GOT3 (cell line): ENCODE measurements around the gene BRSK1.
A peak's percentile ranks its signal among the peaks of the same experiment; 100 is the strongest.
"Not testable (repeated sequence)": the region's sequence is repeated elsewhere in the genome, so short reads cannot be mapped to it uniquely, and the experiment has no call there.

Source experiments
- DNase-seq: peaks from one replicate; lab custom pipeline; 2025; ENCODE audit warnings: mixed read lengths; lab: John Stamatoyannopoulos, UW

The BRSK1 gene

DNA sequence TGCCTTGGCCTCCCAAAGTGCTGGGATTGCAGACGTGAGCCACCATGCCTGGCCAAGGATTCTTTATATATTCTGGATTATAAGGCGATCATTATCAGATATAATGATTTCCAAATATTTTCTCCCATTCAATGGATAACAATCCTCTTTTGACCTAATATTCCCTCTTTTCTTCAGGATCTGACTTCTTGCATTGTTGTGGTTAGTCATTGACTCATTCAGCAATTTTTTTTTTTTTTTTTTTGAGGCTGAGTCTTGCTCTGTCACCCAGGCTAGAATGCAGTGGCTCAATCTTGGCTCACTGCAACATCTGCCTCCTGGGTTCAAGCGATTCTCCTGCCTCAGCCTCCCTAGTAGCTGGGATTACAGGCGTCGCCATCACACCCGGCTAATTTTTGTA, 46.0 kb downstream of the BRSK1 start:
- DNase-seq = not testable (repeated sequence)

DNA sequence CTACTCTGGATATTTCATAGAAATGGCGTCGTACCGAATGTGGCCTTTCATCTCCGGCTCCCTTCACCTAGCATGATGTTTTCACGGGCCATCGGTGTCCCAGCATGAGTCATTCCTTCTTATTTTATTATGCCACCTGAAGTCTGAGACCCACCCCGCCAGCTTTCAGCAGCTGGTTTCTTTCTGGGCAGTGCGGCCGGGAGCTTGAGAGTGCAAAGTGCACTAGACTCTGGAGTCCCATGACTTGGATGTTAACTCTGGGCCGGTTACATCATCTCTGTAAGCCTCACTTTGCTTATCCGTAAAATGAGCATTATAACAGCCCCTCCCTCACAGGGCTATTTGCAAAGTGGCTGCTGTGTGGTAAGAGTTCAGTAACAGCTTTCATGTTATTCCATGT, 50.1 kb downstream of the BRSK1 start:
- DNase-seq = no peak

DNA sequence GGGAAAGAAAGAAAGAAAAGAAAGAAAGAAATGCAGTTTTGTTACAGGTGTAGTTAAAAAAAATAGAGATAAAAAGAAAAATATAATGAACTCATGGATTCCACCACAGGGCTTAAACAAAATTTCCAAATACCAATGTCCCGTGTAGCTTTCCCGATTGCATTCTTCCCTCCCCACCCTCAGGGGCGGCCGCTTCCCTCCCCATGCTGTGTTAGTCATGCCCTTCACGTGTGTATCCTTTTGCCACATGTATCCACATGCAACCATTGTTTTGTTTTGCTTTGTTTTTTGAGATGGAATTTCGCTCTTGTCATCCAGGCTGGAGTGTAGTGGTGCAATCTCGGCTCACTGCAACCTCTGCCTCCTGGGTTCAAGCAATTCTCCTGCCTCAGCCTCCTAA, 52.3 kb downstream of the BRSK1 start:
- DNase-seq = no peak

DNA sequence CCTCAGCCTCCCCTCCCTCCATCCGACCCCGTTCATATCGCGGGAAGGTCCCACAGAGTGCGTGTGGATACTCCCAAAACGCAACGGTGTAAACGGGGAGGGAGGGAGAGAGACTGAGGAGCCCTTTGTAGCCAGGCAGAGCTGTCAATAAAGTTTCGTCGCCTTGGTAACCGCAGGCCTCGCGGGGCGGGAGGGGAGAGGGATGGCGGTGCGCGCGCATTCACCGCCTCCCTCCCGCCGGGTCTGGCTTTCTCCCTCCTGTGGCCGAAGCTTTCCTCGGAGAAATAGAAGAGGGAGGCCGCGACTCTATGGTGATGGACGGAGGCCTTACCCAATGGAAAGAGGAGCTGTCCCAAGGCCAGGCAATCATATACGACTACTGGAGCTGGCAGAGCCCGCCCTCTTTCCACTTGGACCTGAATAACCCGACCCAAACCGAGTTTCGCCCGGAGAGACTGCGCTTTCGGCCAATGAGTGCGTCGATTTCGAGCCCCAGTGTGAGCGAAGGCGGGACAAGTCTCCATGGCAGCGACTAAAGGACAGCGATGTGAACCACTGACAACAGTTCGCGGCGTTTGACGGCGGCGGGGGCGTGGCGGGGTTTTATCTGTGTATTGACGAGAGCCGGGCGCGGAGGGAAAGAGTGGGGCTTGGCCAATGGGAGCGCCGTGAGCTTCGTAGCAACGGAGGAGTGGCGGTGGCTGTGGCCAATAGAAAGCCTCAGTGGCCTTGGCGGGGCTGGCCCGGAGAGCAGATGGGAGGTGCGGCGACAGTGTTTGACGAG, 55.5 kb downstream of the BRSK1 start, which contains the start of gene KMT5C:
TSS of gene KMT5C (plus strand) at position 772 of the 784 bp plus-strand sequence. CDS start 2,061 bp downstream, outside the sequence.
- peak; percentile 100 for DNase-seq

DNA sequence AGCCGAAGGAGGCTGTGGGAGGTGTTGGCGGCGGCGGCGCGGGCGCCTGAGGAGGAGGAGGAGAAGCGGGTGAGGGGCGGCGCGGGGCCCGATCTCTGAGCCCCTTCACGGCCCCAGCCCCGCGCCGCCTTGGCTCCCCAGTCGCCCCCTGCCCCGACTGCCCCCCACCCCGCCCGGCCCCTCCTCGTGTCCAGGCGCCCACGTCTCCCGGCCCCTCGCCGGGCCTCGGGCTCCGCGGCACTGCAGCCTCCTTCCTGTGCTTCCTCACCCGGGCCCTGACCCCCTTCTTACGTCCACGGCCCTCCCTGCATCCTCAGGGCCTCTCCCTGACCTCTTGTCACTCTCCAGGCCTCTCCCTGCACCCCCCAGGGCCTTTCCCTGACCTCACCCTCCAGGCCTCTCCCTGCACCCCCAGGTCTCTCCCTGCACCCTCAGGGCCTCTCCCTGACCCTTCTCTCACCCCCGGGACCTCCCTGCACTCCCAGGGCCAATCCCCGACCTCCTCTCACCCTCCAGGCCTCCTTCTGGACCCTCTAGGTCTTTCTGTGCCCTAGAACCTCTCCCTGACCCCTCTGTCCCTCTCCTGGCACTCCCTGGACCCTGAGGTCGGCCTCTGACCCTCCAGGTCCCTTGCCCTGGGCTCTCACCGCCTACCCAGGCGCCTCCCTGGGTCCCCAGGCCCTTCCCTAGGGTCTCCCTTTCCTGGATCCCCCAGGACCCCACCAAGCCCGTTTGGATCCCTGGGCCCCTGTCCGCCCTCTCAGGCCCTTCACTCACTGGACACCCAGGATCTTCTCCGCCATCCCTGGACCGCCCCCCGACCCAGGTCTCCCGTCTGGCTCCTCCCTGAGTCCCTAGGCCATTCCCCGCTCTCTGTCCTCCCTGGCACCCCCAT, 56.3 kb downstream of the BRSK1 start:
- no peak for DNase-seq

DNA sequence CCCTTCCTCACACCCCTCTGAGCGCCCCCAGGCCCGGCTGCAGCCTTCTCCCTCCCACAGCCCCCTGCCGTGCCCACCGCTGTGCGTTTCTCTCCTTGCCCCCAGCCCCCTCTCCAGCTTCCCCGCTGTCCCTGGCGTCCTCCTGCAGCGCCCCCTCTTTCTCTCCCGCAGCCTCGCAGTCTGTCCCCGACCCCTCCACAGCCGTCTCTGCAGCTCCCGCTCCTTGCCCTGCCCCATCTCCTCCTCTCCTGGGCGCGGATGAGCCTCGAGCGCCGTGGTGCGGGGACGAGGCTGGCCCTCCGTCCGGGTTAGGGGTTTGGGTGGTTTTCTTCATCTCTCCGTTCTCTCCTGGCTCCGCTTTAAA, 57.0 kb downstream of the BRSK1 start:
- no peak for DNase-seq

DNA sequence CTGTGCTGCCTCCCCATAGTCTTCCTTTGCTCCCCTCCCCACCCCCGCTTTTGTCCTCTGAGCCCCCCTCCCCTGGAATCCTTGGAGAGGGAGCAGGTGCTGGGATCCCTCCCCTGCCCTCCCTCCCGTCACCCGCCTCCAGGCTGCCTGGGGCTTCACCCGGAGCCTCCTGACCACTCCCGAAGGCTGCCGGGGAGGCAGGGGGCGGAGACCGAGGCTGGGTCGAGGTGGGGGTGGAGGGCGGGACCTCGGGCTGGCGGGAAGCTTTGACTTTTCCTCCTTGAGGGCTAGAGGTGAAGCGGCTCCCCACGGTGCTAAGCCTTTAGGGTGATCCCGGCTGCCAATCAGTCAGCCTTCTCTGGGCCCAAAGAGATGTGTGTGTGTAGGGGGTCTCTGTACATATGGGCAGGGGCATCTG, 57.4 kb downstream of the BRSK1 start:
- no peak for DNase-seq

DNA sequence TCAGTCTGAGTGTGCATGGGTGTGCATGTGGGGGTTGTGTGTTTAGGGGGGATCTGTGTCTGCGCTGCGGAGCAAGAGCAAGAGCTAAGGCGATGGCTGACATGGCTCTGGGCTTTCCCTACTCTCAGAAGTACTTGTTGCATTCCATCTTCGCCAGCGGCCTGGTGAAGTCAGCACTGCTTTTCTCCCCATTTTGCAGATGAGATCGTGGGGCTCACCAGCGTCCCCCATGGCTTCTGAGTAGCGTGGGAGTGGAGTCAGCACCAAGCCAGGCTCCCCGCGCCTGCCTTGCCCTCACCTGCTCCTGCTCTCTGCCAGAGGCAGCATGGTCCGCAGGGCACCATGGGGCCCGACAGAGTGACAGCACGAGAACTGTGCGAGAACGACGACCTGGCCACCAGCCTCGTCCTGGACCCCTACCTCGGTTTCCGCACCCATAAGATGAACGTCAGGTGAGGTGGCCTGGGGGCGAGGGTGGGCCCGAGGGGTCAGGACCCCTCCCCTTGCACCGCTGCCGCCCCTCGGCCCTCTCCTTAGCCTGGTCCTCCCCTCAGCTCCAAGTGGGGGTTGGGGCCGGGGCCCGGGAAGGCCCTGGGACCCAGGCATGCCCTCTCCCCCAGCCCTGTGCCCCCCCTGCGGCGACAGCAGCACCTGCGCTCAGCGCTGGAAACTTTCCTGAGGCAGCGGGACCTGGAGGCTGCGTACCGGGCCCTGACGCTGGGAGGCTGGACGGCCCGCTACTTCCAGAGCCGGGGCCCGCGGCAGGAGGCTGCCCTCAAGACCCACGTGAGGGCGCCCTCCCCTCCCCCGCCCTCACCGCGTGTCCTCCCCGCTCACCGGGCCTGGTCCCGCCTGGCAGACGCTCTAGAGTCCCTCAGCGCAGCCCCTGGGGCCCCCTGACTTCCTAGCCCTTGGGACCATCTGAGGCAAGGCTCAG, 58.1 kb downstream of the BRSK1 start:
- DNase-seq = no peak

DNA sequence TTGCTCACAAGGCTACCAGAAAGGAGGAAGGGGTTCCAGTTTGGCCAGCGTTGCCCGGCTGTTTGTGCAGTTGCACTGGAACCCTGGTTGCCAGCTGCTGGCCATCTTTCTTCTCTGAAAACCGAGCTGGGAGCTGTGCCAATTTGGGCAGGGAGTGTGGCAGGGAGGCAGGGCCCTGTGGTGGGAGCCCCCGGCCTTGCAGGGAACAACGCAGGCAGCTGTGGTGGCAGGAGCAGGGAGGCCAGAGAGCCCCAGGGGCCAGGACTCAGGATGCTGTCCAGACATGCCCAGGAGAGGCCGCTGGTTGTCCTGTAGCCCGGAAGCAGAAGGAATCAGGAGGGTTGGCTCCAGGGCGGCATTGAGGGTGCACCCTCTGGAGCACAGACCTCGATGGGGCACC, 60.6 kb downstream of the BRSK1 start:
- DNase-seq = no peak

DNA sequence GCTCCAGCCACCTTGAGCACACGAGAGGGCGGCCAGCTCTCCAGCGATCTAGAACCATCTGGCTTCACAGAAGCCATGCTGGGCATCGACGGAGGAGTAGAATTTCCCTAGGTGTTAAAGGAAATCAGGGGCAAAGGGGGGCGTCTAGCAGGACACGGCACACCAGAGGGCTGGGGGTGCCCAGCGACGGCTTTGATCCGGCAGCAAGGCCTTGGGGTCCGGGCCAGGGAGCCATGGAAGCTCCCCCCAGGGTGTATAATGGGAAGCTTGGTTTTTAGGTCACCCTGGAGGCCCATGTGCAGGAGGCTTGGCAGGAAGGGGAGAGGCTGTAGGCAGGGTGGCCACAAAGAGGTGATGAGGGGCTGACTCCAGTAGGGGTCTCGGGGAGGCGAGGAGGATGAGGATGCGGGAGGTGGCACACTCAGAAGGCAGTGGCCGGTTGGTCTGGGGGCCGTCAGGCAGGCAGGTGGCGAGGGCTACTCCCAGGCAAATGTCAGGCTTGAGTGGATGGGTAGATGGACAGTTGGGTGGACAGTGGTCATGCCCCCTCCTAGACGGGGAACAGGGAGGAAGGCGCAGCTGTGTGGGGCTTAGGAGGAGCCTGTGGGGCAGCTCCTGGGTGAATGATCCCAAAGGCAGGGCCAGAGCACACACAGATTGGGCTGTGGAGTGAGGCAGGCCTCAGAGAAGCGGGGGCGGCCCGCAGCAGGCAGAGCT, 61.5 kb downstream of the BRSK1 start:
- DNase-seq = no peak

DNA sequence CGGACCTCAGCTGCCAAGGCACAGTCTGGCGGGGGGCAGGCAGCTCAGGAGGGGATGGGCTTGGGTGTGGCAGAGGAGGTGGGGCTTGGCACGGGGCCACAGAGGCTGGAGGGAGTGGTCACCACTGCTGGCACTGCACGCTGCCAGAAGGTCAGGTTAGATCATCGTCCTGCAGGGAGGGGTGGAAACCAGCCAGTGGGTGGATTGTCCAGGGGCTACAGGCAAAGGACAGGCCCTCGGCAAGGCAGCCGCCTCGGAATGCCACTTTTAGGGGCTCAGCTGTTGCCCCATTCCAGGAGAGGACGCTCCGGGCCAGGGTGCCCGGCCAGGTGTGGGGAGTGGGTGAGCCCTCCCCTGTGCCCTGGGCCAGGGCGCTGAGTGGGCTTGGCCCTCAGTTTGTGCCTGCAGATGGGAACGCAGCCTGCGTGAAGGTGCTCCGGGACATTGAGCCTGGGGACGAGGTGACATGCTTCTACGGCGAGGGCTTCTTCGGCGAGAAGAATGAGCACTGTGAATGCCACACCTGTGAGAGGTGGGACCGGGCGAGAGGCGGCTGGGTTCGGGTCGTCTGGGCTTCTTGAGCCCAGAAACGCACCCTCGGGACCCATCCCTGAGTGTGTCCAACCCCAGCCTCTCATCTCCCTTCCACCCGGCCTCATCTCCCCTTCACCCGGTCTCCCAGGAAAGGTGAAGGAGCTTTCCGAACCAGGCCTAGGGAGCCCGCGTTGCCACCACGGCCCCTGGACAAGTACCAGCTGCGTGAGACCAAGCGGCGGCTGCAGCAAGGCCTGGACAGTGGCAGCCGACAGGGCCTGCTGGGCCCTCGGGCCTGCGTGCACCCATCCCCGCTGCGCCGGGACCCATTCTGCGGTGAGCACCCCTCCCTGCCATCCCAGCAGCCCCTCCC, 62.3 kb downstream of the BRSK1 start:
- DNase-seq = no peak

DNA sequence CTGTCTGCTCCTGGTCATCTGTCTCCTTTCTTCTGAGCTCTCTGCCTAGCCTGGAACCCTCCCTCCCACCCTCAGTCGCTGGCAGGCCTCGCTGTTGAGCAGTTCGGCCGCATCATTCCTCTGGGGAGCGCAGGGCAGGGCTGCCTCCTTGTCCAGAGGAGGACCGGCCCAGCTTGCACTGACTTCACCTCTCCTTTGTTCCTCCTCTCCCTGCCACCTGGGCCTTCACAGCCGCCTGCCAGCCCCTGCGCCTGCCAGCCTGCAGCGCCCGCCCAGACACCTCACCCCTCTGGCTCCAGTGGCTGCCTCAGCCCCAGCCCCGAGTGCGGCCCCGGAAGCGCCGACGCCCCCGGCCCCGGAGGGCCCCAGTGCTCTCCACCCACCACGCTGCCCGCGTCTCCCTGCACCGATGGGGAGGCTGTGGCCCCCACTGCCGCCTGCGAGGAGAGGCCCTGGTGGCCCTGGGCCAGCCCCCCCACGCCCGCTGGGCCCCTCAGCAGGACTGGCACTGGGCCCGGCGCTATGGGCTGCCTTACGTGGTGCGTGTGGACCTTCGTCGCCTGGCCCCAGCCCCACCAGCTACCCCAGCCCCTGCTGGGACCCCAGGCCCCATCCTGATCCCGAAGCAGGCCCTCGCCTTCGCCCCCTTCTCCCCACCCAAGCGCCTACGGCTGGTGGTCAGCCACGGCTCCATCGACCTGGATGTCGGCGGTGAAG, 63.1 kb downstream of the BRSK1 start:
- no peak for DNase-seq

DNA sequence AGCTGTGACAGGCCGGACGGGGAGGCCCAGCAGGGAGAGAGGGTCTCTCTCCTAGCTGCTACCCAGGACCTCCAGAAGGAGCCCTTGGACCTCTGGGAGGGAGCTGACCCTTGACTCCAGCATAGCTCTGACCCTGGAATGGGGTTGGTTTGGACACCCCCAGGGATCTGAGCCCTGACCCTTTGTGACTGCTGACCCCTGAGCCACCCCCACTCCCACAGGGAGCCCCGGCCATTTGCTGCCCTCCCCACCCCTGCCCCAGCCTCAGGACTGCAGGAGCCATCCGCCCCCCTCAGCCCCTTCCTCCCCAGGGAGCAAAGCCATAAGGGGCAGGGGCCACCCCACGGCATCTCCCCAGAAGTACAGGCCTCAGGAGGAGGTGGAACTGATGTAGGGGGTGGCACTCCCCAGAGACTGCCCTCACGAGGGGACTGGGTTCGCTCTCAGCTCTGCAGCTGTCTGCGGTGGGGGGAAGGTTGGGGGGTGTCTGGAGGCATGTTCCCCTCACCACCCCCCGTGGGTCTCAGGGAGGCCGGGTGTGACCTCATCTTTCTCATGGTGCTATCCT, 63.7 kb downstream of the BRSK1 start:
- DNase-seq = no peak

DNA sequence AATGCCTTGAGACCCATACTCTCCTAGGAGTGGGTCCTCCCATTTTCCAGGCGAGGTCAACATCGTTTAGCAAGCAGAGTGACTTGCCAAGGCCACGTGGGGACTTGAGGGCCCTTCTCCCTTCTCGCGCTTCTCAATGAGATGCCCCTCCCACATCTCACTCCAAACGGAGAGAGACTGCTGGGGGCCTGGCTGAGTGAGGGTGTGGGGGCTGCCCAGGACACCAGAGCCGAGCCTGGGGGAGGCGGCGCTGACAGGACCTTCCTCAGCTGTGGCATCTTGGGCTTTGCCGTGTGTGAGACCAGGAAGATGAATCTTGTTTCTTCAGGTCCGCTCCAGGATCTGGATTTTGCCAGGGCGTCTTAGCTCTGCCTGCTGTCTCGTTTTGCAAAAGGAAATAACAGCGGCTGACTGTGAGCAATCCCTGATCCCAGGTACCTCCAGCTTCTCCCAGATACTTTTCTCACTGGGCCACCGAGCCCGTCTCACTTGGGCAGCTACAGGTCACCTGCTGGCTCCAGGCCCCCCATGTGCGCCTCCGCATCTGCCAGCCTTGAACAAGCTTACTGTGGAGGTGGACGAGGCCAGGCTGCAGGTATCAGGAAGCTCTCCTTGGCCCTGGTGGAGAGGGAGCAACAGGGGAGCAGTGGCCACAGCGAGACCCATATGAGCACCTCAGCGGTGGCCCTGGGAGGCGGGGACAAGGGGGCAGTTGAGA, 64.7 kb downstream of the BRSK1 start:
- DNase-seq = no peak

DNA sequence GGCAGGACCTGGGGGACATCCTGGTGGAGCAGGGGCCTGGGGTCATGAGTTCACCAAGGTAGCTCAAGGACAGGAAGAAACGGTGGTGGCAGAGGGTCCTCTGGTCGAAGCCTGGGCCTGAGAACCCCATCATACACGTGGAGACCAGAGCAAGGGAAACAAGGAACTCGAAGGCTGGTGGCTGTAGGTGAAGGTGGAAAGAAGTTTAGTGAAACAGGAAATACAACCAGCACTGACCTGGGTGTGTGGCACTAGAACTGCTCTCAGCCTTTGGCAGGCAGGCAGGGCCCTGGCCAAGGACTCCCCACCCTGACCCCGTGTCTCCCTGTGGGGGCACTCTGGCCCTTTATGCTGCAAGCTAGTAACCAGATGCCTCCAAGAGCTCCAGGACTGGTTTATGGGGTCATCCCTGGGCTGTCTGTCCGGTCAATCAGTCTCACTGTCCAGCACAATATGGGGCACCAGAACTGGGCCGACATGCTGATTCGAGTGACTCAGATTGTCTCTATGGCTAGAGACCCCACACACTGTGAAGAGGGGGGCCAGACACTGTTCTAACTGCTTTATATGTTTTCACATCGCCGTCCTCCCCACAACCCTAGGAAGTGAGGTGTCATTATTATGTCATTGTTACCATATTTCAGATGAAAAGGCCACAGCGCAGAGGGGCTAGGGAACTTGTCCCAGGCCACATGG, 67.0 kb downstream of the BRSK1 start:
- DNase-seq = no peak

DNA sequence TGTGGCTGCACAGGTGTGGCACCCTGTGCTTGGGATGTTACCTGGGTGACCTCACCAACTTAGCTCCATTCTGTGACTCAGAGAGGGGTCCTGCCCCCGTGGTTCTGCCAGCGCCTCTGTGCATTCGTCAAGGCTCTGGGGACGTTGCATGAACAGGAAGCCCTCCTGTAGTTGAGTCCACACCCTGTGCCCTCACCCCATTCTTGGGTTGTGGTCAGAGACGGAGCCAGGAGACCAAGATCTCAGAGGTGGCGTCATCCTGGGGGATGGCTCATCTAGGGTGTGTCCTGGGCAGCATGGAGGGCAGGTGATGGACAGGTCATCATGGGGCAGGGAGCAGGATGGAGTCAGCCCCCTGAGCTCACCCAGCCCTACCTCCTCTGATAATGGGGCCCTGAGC, 68.2 kb downstream of the BRSK1 start:
- no peak for DNase-seq

DNA sequence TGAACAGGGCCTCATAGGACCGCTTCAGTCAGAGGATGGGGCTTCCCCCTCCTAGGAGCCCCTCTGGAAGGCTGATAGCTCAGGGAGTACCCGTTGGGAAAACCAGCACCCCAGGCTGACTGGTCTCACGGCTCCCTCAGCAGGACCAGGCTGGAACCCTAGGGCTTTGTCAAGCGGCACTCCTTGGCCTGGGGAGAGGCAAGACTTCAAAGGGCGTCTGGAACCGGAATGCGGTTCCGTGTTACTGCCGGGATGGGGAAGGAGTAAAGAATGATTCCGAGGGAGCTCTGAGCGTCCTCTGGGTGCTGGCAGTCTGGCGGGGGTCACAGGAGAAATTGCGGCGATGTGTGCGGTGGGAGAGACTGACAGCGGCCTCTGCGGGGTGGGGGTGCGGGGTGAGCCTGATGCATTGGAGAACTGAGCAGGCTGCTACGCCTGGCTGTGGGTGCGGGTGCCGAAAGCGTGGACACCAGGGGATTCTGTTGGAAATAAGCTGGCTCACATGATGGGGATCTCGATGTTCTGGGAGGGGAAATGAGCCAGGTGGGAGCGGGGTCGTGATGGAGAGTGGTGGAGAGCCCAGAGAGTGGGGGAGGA, 68.8 kb downstream of the BRSK1 start:
- DNase-seq = no peak
